Activated naive CD4-positive, alpha-beta T cell treated with Interleukin-2 at 50 U/mL for 16 hours (primary cell): ENCODE results near the gene TENT4B.
"Not testable (repeated sequence)": the region's sequence is repeated elsewhere in the genome, so short reads cannot be mapped to it uniquely, and the experiment has no call there.

Experiments used
- DNase-seq: peaks from one replicate; pipeline ENCODE4 v3.0.0-alpha.2; 2020

The TENT4B gene

GRCh38 chr16:50155925-50156324 is 2.8 kb downstream of the TENT4B start:
- DNase-seq = no peak

GRCh38 chr16:50156590-50156989 is 3.5 kb downstream of the TENT4B start:
- no peak for DNase-seq

GRCh38 chr16:50160495-50161164 is 7.5 kb downstream of the TENT4B start:
- DNase-seq = no peak

GRCh38 chr16:50161950-50162349 is 8.8 kb downstream of the TENT4B start:
- DNase-seq = no peak

GRCh38 chr16:50165473-50165872 is 12.4 kb downstream of the TENT4B start:
- DNase-seq = no peak

GRCh38 chr16:50166511-50167500 is 13.7 kb downstream of the TENT4B start:
- peak; percentile 25 for DNase-seq

- no peak for DNase-seq
These were observed 14.4 kb downstream of the TENT4B start for GRCh38 chr16:50167556-50167955.

- DNase-seq = no peak
These were observed 16.5 kb downstream of the TENT4B start for GRCh38 chr16:50169555-50170096.

- not testable (repeated sequence) for DNase-seq
These were observed 18.7 kb downstream of the TENT4B start for GRCh38 chr16:50171773-50172172.

GRCh38 chr16:50172195-50172922 is 19.3 kb downstream of the TENT4B start:
- DNase-seq = no peak

- DNase-seq = no peak
These were observed 20.2 kb downstream of the TENT4B start for GRCh38 chr16:50173316-50173715.

- no peak for DNase-seq
These were observed 25.4 kb downstream of the TENT4B start for GRCh38 chr16:50178491-50178941.

GRCh38 chr16:50182441-50182840 is 29.3 kb downstream of the TENT4B start:
- DNase-seq = no peak

GRCh38 chr16:50183316-50183715 is 30.2 kb downstream of the TENT4B start:
- DNase-seq = no peak

GRCh38 chr16:50185005-50185505 is 31.9 kb downstream of the TENT4B start:
- no peak for DNase-seq

GRCh38 chr16:50188619-50189136 is 35.6 kb downstream of the TENT4B start:
- DNase-seq = no peak

GRCh38 chr16:50190292-50190691 is 37.2 kb downstream of the TENT4B start:
- no peak for DNase-seq

- DNase-seq = no peak
These were observed 39.4 kb downstream of the TENT4B start for GRCh38 chr16:50192386-50193050.

GRCh38 chr16:50193594-50193993 is 40.5 kb downstream of the TENT4B start:
- DNase-seq = no peak

- DNase-seq = no peak
These were observed 42.2 kb downstream of the TENT4B start for GRCh38 chr16:50195276-50195675.

- DNase-seq = no peak
These were observed 42.6 kb downstream of the TENT4B start for GRCh38 chr16:50195756-50196155.

GRCh38 chr16:50197582-50197981 is 44.5 kb downstream of the TENT4B start:
- no peak for DNase-seq
